CD4-positive, alpha-beta T cell treated with Interleukin-2 at 100 ng/mL for 4 hours (primary cell): ENCODE data around the gene RHOU.

Experiments used
- DNase-seq: peaks from one replicate; pipeline ENCODE4 v3.0.0-alpha.2; 2020; ENCODE audit warnings: low spot score

The RHOU gene

DNA sequence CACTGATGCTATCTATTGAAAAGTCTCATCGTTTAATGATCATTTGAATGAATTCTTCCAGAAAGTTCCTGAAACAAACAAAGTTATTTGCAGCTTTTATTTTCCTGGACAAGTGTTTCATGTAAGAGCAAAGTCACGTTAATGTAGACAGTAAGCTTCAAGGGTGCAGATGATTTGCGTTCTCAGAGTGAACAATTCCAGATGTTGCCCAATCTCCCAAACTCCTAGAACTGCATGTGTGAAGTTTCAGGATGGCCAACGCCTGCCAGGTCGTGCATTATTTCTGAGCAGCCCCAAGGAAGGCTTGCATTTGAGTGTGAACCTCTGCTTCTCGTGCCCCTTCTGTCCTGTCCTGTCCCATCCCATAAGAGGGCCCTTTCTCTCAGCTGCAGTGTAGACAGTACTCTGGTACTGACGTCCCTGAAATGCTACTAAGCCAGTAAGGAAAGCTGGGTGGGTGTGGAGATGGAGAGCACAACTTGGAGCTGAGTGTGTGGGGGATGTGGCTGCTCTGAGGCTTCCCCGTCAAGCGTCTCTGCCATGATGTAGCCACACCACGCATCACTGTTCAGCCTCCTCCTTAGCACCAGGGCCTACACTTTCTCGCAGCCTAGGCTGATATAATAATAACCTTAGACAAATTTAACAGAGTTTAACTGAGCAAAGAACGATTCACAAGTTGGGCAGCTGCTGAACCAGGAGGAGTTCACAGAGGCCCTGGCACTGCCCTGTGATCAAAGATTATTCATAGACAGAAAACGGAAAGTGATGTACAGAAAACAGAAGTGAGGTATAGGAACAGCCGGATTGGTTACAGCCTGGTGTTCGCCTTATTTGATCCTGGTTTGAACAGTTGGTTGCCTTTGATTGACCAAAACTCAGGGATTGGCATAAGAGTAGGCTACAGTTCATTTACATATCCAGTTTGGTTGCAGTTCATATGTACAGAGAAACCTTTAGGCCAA is 50.4 kb downstream of the RHOU start:
- no peak for DNase-seq

DNA sequence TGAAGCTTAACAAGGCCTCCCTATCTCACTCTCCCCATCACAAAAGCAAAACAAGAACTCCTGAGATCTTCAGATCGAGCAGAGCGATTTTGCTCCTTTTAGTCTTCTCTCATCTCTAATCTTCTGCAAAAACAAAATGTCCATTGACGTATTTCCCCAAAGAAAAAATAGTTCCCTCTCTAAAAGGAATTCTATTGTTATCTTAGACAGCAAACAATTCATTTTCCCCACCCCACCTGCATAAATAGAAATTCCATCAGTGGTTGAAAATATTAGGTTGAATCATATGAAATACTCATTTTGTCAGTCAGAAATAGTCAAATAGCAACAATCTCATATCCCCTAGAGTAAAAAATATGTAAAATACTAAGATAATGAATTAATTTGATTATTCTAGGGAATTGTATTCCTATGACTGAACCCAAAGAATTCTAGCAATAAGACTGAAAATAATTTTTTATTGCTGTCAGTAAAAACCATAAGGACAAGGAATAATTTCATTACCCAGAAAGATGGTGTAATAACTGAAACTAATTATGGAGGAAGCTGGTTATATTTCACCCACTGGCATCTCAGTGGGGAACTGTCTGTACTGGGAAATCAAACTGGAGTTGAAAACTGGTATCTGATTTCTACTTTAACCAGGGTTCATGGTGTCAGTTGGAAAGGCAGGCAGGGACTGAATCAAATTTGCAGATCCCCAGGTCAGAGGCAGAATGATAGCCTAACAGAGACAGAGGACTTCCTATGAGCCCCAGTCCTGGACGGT is 51.3 kb downstream of the RHOU start:
- no peak for DNase-seq

DNA sequence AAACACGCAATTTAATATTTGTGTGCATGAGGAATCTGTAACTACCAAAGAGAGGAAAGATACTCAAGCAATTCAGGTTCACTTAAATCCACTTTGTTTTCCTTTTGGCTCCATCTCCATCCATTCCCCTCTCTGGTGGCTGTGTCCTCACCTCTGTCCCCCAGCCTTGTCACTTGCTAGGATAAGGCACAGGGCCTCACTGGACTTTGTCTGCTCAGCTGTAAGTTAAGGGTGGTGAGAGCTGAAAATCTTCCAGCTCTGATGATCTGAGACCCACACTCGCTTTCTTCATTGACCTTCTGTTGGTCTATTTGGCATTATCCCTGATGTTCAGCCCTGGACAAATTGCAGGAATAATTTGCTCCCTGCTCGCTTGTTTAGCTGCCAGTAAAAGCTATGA is 56.5 kb downstream of the RHOU start:
- no peak for DNase-seq

DNA sequence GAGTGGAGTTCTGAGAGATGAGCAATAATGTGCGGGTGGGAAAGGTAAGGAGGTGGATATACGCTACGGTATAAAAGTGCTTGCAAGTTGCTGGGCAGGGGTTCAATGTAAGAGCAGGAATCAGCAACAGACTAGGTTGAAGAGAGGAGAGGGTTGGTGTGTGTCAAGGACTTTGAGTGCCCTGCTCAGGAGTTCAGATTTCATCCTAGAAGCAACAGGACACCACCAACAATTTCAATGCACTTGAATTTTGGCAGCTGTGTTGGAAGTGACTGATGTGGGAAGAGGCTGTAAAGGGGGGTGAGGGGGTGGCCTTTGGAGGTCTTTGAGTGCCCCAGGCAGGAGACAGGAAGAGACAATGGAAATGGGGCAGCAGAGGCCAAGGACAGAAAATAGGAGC is 57.3 kb downstream of the RHOU start:
- DNase-seq: no peak

DNA sequence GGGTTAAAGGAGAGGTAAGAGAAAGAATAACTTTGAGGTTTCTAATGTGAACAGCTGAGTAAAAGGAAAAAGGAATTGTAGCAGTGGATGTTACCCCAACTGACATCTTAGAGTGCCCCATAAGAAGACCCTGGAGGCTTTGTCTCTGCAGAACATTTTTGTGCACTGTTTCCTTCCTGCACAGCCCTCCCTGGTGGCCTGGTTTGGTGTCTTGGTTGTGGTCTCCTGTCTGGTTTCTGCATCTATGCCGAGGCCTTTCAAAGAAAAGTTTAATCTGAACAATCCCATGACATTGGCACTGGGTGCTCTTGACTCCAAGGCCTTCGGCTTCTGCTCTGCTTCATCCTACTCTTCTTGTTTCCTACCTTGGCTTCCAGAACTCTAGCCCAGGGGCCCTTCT is 57.8 kb downstream of the RHOU start:
- peak; percentile 38 for DNase-seq

DNA sequence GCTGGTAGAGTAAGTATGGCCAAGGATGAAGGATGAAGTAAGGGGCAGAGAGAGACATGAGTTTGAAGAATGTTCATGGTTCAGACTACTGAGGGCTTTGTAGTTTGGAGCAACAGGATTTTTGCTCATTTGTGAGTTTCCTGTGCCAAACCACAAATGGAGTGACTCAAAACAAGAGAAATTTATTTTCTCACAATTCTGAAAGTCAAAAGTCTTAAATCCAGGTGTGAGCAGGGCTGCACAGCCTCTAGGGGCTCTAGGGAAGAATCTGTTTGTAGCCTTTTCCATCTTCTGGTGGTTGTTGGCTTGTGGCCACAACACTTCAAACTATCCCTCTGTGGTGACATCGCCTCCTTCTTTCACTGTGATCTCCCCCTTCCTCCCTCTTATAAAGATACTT is 58.9 kb downstream of the RHOU start:
- peak; percentile 33 for DNase-seq

DNA sequence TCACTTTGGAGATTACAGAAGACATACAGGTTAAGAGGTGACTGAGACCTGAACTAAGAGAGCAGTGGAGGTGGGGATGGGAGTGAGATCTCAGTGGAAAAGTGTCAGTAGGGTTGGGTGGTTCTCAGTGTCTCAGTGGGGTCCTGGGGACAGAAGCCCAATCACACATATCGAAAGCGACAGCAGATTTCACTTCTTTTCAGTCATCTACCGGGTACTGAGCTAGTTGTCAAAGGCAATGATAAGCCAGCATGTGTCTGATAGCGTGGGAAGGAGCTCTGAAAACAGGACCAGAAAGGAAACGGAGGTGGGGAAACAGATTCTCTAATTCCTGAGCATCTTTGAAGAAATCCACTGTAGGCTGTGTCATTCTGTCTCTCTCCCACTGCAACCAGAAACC is 59.5 kb downstream of the RHOU start:
- DNase-seq: no peak

DNA sequence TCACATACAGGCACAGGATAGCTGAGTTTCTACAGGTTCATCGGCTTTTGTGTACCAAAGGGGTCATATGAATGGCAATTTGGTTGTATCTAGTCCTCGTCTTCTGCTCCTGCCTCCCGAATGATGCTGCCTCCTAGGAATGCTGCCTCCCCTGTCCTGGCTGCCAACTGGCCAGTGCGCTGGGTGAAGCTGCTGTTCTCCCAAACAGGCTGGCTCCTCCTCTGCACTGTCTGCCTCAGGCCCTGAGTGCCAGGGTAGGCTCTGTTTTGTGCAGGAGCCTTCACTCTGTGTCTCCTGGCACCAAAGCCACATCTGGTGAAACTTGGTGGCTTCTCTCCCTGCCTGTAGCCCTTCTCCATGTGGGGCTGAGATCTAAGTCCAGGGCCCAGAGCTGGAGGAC is 60.3 kb downstream of the RHOU start:
- no peak for DNase-seq
